Nephron (organoid): Measurements from ENCODE around the gene TFAP2A.
A peak's percentile ranks its signal among the peaks of the same experiment; 100 is the strongest.

Source experiments
- H3K27ac Mint-ChIP-seq, 3 experiments: 2 replicates each; pipeline ENCODE4 v1.8.0; 2020; ENCODE audit warnings: mixed read lengths in 3 of 3, mild to moderate bottlenecking in 2 of 3, moderate library complexity in 1 of 3
- H3K27me3 Mint-ChIP-seq: 2 replicates; pipeline ENCODE4 v1.8.0; 2021; ENCODE audit warnings: low read depth, mild to moderate bottlenecking, moderate library complexity, mixed read lengths
- H3K36me3 Mint-ChIP-seq: 2 replicates; pipeline ENCODE4 v1.8.0; 2020; ENCODE audit warnings: low read depth, mixed read lengths
- H3K4me1 Mint-ChIP-seq: 2 replicates; pipeline ENCODE4 v1.8.0; 2020; ENCODE audit warnings: mixed read lengths
- H3K4me3 Mint-ChIP-seq, 3 experiments: 2 replicates each; pipeline ENCODE4 v1.8.0; 2020; ENCODE audit warnings: mild to moderate bottlenecking in 3 of 3, mixed read lengths in 3 of 3, moderate library complexity in 2 of 3
- H3K9me3 Mint-ChIP-seq: 2 replicates; pipeline ENCODE4 v1.8.0; 2020; ENCODE audit warnings: mixed read lengths
- CTCF ChIP-seq, 3 experiments: fragments of 200-600 bp; sonication (generic); IDR thresholded peaks; one replicate each; pipeline ENCODE4 v1.5.0; 2021; ENCODE audit warnings: antibody characterized with exemption in 3 of 3; ENCODE audit not compliant: unreplicated experiment in 3 of 3

The TFAP2A gene

GRCh38 chr6:10424040-10424439 is 9.2 kb upstream of the TFAP2A start:
- H3K4me1 Mint-ChIP-seq: peaks cover 18% of the 10 kb centered on the region
- no peaks in the 10 kb centered on the region for H3K9me3 Mint-ChIP-seq
- H3K4me3 Mint-ChIP-seq: peak overlapping the region in 1 of 3 experiments; percentile 35
- peaks cover 97% of the 10 kb centered on the region for H3K27me3 Mint-ChIP-seq
- no peak overlapping the region for H3K27ac Mint-ChIP-seq
- no peaks in the 10 kb centered on the region for H3K36me3 Mint-ChIP-seq
- no peak for TF ChIP-seq CTCF (IDR thresholded peaks at IDR 0.05; ENCODE audit: unreplicated experiment in 3 of 3)

GRCh38 chr6:10422737-10423034 is 7.8 kb upstream of the TFAP2A start:
- no peak for TF ChIP-seq CTCF (IDR thresholded peaks at IDR 0.05; ENCODE audit: unreplicated experiment in 3 of 3)
- Mint-ChIP-seq H3K9me3 (no peaks in the 10 kb centered on the region), H3K27me3 (peaks cover 99% of the 10 kb centered on the region), H3K36me3 (no peaks in the 10 kb centered on the region), H3K4me1 (peaks cover 18% of the 10 kb centered on the region), H3K4me3 (peak overlapping the region in 1 of 3 experiments; percentile 17), H3K27ac (no peak overlapping the region)

GRCh38 chr6:10421921-10422736 is 7.3 kb upstream of the TFAP2A start:
- H3K36me3 Mint-ChIP-seq: no peaks in the 10 kb centered on the region
- peaks cover 18% of the 10 kb centered on the region for H3K4me1 Mint-ChIP-seq
- no peak overlapping the region for H3K4me3 Mint-ChIP-seq
- H3K27me3 Mint-ChIP-seq: peaks cover 99% of the 10 kb centered on the region
- no peak for TF ChIP-seq CTCF (IDR thresholded peaks at IDR 0.05; ENCODE audit: unreplicated experiment in 3 of 3)
- no peaks in the 10 kb centered on the region for H3K9me3 Mint-ChIP-seq
- no peak overlapping the region for H3K27ac Mint-ChIP-seq

- H3K36me3 Mint-ChIP-seq: no peaks in the 10 kb centered on the region
- H3K9me3 Mint-ChIP-seq: no peaks in the 10 kb centered on the region
- peaks cover 18% of the 10 kb centered on the region for H3K4me1 Mint-ChIP-seq
- H3K27me3 Mint-ChIP-seq: peaks cover 99% of the 10 kb centered on the region
- peak overlapping the region in 2 of 3 experiments; percentile 31 to 50 for H3K4me3 Mint-ChIP-seq
- TF ChIP-seq CTCF (IDR thresholded peaks at IDR 0.05; ENCODE audit: unreplicated experiment in 3 of 3): peak; percentile 21 to 47 (median 36)
- no peak overlapping the region for H3K27ac Mint-ChIP-seq
Observed at GRCh38 chr6:10421158-10421920, 6.5 kb upstream of the TFAP2A start.

GRCh38 chr6:10420546-10421157 is 5.8 kb upstream of the TFAP2A start:
- Mint-ChIP-seq H3K4me1 (peaks cover 21% of the 10 kb centered on the region), H3K4me3 (peak overlapping the region in 1 of 3 experiments; percentile 51), H3K27me3 (peaks cover 100% of the 10 kb centered on the region), H3K27ac (no peak overlapping the region), H3K36me3 (no peaks in the 10 kb centered on the region), H3K9me3 (no peaks in the 10 kb centered on the region)
- no peak for TF ChIP-seq CTCF (IDR thresholded peaks at IDR 0.05; ENCODE audit: unreplicated experiment in 3 of 3)
